Stomach (tissue), 4 donors: Measurements from ENCODE around the gene FBF1.
"Not testable (repeated sequence)": the region's sequence is repeated elsewhere in the genome, so short reads cannot be mapped to it uniquely, and the experiment has no call there.

ENCODE experiments used
- POLR2A ChIP-seq, 4 donors: fragments of 450-650 bp; IDR thresholded peaks; one replicate each; pipeline ENCODE4 v1.6.1; 2016; ENCODE audit warnings: antibody characterized with exemption in 4 of 4, control low read depth in 2 of 4, mild to moderate bottlenecking in 1 of 4, moderate library complexity in 1 of 4
- TF ChIP-seq, protein P1 (sequence below), 7 experiments: fragments of 450-650 bp in 4 of 7; fragments of 200-600 bp in 3 of 7; sonication (generic) in 3 of 7; IDR thresholded peaks; one replicate each; pipeline ENCODE4 v1.5.1; 2016 to 2019; ENCODE audit warnings: antibody characterized with exemption in 7 of 7, control low read depth in 2 of 7, mild to moderate bottlenecking in 1 of 7

DNA sequence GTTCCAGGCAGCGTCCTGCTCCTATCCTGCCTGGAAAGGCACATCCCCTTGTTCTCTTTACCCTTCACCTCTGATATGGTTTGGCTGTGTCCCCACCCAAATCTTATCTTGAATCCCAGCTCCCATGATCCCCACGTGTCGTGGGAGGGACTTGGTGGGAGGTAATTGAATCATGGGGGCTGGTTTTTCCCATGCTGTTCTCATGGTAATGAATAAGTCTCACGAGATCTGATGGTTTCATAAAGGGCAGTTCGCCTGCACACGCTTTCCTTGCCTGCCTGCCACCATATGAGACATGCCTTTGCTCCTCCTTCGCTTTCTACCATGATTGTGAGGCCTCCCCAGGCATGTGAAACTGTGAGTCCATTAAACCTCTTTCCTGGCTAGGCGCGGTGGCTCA is 55.0 kb downstream of the FBF1 start:
- TF ChIP-seq, protein P1, sequence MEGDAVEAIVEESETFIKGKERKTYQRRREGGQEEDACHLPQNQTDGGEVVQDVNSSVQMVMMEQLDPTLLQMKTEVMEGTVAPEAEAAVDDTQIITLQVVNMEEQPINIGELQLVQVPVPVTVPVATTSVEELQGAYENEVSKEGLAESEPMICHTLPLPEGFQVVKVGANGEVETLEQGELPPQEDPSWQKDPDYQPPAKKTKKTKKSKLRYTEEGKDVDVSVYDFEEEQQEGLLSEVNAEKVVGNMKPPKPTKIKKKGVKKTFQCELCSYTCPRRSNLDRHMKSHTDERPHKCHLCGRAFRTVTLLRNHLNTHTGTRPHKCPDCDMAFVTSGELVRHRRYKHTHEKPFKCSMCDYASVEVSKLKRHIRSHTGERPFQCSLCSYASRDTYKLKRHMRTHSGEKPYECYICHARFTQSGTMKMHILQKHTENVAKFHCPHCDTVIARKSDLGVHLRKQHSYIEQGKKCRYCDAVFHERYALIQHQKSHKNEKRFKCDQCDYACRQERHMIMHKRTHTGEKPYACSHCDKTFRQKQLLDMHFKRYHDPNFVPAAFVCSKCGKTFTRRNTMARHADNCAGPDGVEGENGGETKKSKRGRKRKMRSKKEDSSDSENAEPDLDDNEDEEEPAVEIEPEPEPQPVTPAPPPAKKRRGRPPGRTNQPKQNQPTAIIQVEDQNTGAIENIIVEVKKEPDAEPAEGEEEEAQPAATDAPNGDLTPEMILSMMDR (IDR thresholded peaks at IDR 0.05): not testable (repeated sequence)
- not testable (repeated sequence) for TF ChIP-seq POLR2A (IDR thresholded peaks at IDR 0.05)
